ENCODE results near the gene C9orf78.

GRCh38 chr9:129879991-129880653 is 45.0 kb upstream of the C9orf78 start:
- TF ChIP-seq CTCF (IDR thresholded peaks at IDR 0.05; ENCODE audit: low read length) (no peak), EZH2phosphoT487 (IDR thresholded peaks at IDR 0.05; ENCODE audit: low read length) (no peak), EZH2 (optimal IDR thresholded peaks at IDR 0.05; ENCODE audit: low read depth, low read length) (no peak)

Data from MM.1S (cell line).